GM12865 (cell line): ENCODE results near the gene RPS21.

Experiments
- DNase-seq: peaks from one replicate; pipeline ENCODE4 v3.0.0; 2010; ENCODE audit warnings: low read depth
- H3K4me3 ChIP-seq: 2 replicates; pipeline ENCODE4 v1.5.1; 2011; ENCODE audit warnings: mild to moderate bottlenecking, low read depth, low read length, control low read depth
- CTCF ChIP-seq: IDR thresholded peaks from 2 replicates; pipeline ENCODE4 v1.5.1; 2011; ENCODE audit warnings: low read length, control low read depth, low read depth, inconsistent platforms; ENCODE audit not compliant: insufficient read depth; ENCODE audit errors: missing control alignments

RPS21 gene

GRCh38 chr20:62366370-62367135 lies 20.4 kb upstream of the RPS21 start:
- DNase-seq: no peak
- no peak for TF ChIP-seq CTCF
- peak overlapping the region; percentile 63 for H3K4me3 ChIP-seq

- H3K4me3 ChIP-seq: peak within 1 kb of the TSS; percentile 63
- peak; percentile 48 for DNase-seq
- TF ChIP-seq CTCF: no peak
These were observed 19.7 kb upstream of the RPS21 start, which contains the start of gene LAMA5 for GRCh38 chr20:62367136-62367632. Gene LAMA5, minus strand, starts transcription at chr20:62367312. Its CDS starts 67 bp downstream, at chr20:62367245.

- H3K4me3 ChIP-seq: peak overlapping the region; percentile 22; the same call in 1 of the 2 replicates
- TF ChIP-seq CTCF: no peak
- DNase-seq: peak; percentile 30
These were observed 19.1 kb upstream of the RPS21 start for GRCh38 chr20:62367633-62368391.

GRCh38 chr20:62368392-62368975 lies 18.4 kb upstream of the RPS21 start:
- DNase-seq: no peak
- H3K4me3 ChIP-seq: no peak overlapping the region
- TF ChIP-seq CTCF: no peak

GRCh38 chr20:62368976-62369814 lies 17.7 kb upstream of the RPS21 start:
- no peak overlapping the region for H3K4me3 ChIP-seq
- peak; percentile 27 for TF ChIP-seq CTCF
- no peak for DNase-seq

- no peak overlapping the region for H3K4me3 ChIP-seq
- TF ChIP-seq CTCF: no peak
- DNase-seq: no peak
These were observed 17.1 kb upstream of the RPS21 start for GRCh38 chr20:62369815-62370114.
